Measurements from ENCODE around the gene GABBR2.
A peak's percentile ranks its signal among the peaks of the same experiment; 100 is the strongest.

- peak; percentile 82 for TF ChIP-seq GATA2 (IDR thresholded peaks at IDR 0.05; ENCODE audit: low read depth, low read length)
- TF ChIP-seq GATA3 (IDR thresholded peaks at IDR 0.05; ENCODE audit: low read depth, low read length) = peak; percentile 86
Measured at GRCh38 chr9:98330831-98331230, 377.9 kb downstream of the GABBR2 start.
